HepG2 (cell line): ENCODE data around the gene TIMM44. TPM values are rescaled to one million over a fixed set of nuclear protein-coding genes. Genes with fewer than 3 reads are reported as not detected.

Experiments
- ASH2L ChIP-seq: fragments of 300-600, 200-600 bp; sonication (generic); IDR thresholded peaks from 2 replicates; pipeline ENCODE4 v1.7.0; 2017; ENCODE audit warnings: low read depth, mild to moderate bottlenecking, moderate library complexity, mixed read lengths, low read length; ENCODE audit not compliant: insufficient read length
- ELF1 ChIP-seq: sonication (generic); formaldehyde crosslinking; IDR thresholded peaks from 2 replicates; pipeline ENCODE4 v1.4.0; 2020; ENCODE audit warnings: missing genetic modification reagents
- EP300 ChIP-seq, 3 experiments: sonication (generic) in 1 of 3; formaldehyde crosslinking in 1 of 3; IDR thresholded peaks; 2 replicates each; pipeline versions ENCODE4 v1.5.1 to v1.6.1; 2011 to 2020; ENCODE audit warnings: low read depth in 2 of 3, low read length in 2 of 3, borderline replicate concordance in 1 of 3, improper control_type of control experiment in 1 of 3, mild to moderate bottlenecking in 1 of 3, missing genetic modification reagents in 1 of 3, moderate library complexity in 1 of 3
- GPN1 ChIP-seq: sonication (generic); formaldehyde crosslinking; IDR thresholded peaks from 2 replicates; pipeline ENCODE4 v1.5.1; 2020; ENCODE audit warnings: missing genetic modification reagents, borderline replicate concordance
- HNRNPUL1 ChIP-seq: fragments of 200-400 bp; formaldehyde crosslinking; IDR thresholded peaks from 2 replicates; pipeline ENCODE4 v1.6.1; 2017; ENCODE audit warnings: low read depth, mild to moderate bottlenecking, low read length, moderate library complexity
- HOXA5 ChIP-seq: sonication (generic); formaldehyde crosslinking; IDR thresholded peaks from 2 replicates; pipeline ENCODE4 v1.4.0; 2020; ENCODE audit warnings: missing genetic modification reagents
- IRX3 ChIP-seq: sonication (generic); formaldehyde crosslinking; IDR thresholded peaks from 2 replicates; pipeline ENCODE4 v1.8.1; 2023; ENCODE audit warnings: mild to moderate bottlenecking, low read depth, missing genetic modification reagents, borderline replicate concordance
- MAFK ChIP-seq, 2 experiments: IDR thresholded peaks in 1 of 2; conservative IDR thresholded peaks in 1 of 2; 2 replicates each; pipeline ENCODE4 v1.6.1; 2011; ENCODE audit warnings: improper control_type of control experiment in 2 of 2, low read length in 2 of 2
- MLLT10 ChIP-seq: sonication (generic); formaldehyde crosslinking; IDR thresholded peaks from 2 replicates; pipeline ENCODE4 v1.4.0; 2020; ENCODE audit warnings: missing genetic modification reagents
- NFYB ChIP-seq: sonication (generic); formaldehyde crosslinking; IDR thresholded peaks from 2 replicates; pipeline ENCODE4 v1.4.0; 2020; ENCODE audit warnings: missing genetic modification reagents
- PTBP1 ChIP-seq: fragments of 200-400 bp; formaldehyde crosslinking; IDR thresholded peaks from 2 replicates; pipeline ENCODE4 v1.6.1; 2018; ENCODE audit warnings: low read length, low read depth; ENCODE audit not compliant: poor library complexity, severe bottlenecking
- SNAPC5 ChIP-seq: sonication (generic); formaldehyde crosslinking; IDR thresholded peaks from 2 replicates; pipeline ENCODE4 v1.8.1; 2023; ENCODE audit warnings: mild to moderate bottlenecking, missing genetic modification reagents, borderline replicate concordance
- SP1 ChIP-seq, 2 experiments: fragments of 450-650 bp in 1 of 2; sonication (generic) in 1 of 2; formaldehyde crosslinking in 1 of 2; IDR thresholded peaks; 2 replicates each; pipeline versions ENCODE4 v1.4.0 to v1.6.1; 2016 to 2020; ENCODE audit warnings: missing genetic modification reagents in 1 of 2
- ZNF431 ChIP-seq: sonication (generic); formaldehyde crosslinking; IDR thresholded peaks from 2 replicates; pipeline ENCODE4 v1.9.0; 2022; ENCODE audit warnings: missing genetic modification reagents, low read depth, mild to moderate bottlenecking, borderline replicate concordance
- ZNF646 ChIP-seq: sonication (generic); formaldehyde crosslinking; IDR thresholded peaks from 2 replicates; pipeline ENCODE4 v1.9.0; 2021; ENCODE audit warnings: mild to moderate bottlenecking, missing genetic modification reagents
- ZSCAN31 ChIP-seq: sonication (generic); formaldehyde crosslinking; IDR thresholded peaks from 2 replicates; pipeline ENCODE4 v1.5.0; 2020; ENCODE audit warnings: low read depth, mild to moderate bottlenecking, missing genetic modification reagents
- polyA plus RNA-seq, 8 experiments: library from polyadenylated mRNA; depleted of rRNA in 3 of 8; stranded (reverse) in 7 of 8; unstranded in 1 of 8; fragments of >200 nt; fragmentation: Illumina TruSeq in 4 of 8; extraction: Trizol in 4 of 8; gene quantifications; 2 replicates each; pipeline versions ENCODE4 v1.2.1 to v1.2.3, GENCODE V29; 2011 to 2016; ENCODE audit warnings: low read depth in 4 of 8, missing spikeins in 1 of 8, mixed read lengths in 1 of 8; ENCODE audit not compliant: insufficient read depth in 1 of 8
- total RNA-seq, 5 experiments: library from RNA; depleted of rRNA; stranded (reverse); fragments of >200 nt; fragmentation: Illumina TruSeq; extraction: Trizol; gene quantifications; 2 replicates each; pipeline ENCODE4 v1.2.3, GENCODE V29; 2016; ENCODE audit warnings: low read depth in 1 of 5
- TF ChIP-seq, protein P1 (sequence below): sonication (generic); formaldehyde crosslinking; IDR thresholded peaks from 2 replicates; pipeline ENCODE4 v1.8.0; 2022; ENCODE audit warnings: mild to moderate bottlenecking, missing genetic modification reagents, borderline replicate concordance

TIMM44 gene
- total and polyA plus RNA-seq, 2 of the 13 experiments (the other 11 are each of a cell fraction or from before 2014, with no cell fraction given), result 42.9 to 72.6 TPM

GRCh38 chr19:7897292-7897691, 46.2 kb downstream of the TIMM44 start (continued):
- no peak for TF ChIP-seq ZNF646
- no peak for TF ChIP-seq IRX3 (CRISPR knock-in tag)
- TF ChIP-seq, protein P1, sequence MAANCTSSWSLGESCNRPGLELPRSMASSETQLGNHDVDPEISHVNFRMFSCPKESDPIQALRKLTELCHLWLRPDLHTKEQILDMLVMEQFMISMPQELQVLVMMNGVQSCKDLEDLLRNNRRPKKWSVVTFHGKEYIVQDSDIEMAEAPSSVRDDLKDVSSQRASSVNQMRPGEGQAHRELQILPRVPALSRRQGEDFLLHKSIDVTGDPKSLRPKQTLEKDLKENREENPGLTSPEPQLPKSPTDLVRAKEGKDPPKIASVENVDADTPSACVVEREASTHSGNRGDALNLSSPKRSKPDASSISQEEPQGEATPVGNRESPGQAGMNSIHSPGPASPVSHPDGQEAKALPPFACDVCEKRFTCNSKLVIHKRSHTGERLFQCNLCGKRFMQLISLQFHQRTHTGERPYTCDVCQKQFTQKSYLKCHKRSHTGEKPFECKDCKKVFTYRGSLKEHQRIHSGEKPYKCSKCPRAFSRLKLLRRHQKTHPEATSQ (CRISPR knock-in tag), result no peak
- no peak for TF ChIP-seq MLLT10 (CRISPR knock-in tag)
- no peak for TF ChIP-seq SNAPC5 (CRISPR knock-in tag)
- no peak for TF ChIP-seq NFYB (CRISPR knock-in tag)
- peak; percentile 16 for TF ChIP-seq ASH2L
- TF ChIP-seq ELF1 (CRISPR knock-in tag), result no peak
- TF ChIP-seq EP300 (IDR thresholded peaks at IDR 0.05; ENCODE audit: low read depth in 2 of 2, low read length in 2 of 2), result peak in 1 of 2 experiments; percentile 50; a peak in 1 of 4 replicates
- TF ChIP-seq EP300 (CRISPR knock-in tag; IDR thresholded peaks at IDR 0.05; ENCODE audit: borderline replicate concordance), result no peak
- TF ChIP-seq PTBP1, result no peak
- no peak for TF ChIP-seq MAFK (conservative IDR thresholded peaks at IDR 0.05 in 1 of 2, IDR thresholded peaks at IDR 0.05 in 1 of 2; ENCODE audit: low read length in 2 of 2)
- no peak for TF ChIP-seq HNRNPUL1
- no peak for TF ChIP-seq SP1 (IDR thresholded peaks at IDR 0.05)
- TF ChIP-seq SP1 (CRISPR knock-in tag; IDR thresholded peaks at IDR 0.05), result no peak
- 0 out of 2 replicates have a peak, but pooled peaks have one; percentile 61 for TF ChIP-seq HOXA5 (CRISPR knock-in tag)
- no peak for TF ChIP-seq ZSCAN31 (CRISPR knock-in tag)
- no peak for TF ChIP-seq GPN1
- TF ChIP-seq ZNF431, result no peak
